GM21526 (cell line): ENCODE measurements around the gene MAPT.

Experiments
- ATAC-seq: cut with Tn5 transposase; IDR thresholded peaks from one replicate; pipeline ENCODE4 v1.9.1; 2021; ENCODE audit warnings: moderate library complexity; ENCODE audit not compliant: unreplicated experiment, low FRiP score

MAPT gene

GRCh38 chr17:46025060-46025459 lies 130.7 kb downstream of the MAPT start:
- no peak for ATAC-seq

- ATAC-seq = no peak
These were observed 131.3 kb downstream of the MAPT start for GRCh38 chr17:46025510-46026165.

GRCh38 chr17:46026166-46027047 lies 132.1 kb downstream of the MAPT start:
- no peak for ATAC-seq

DNA sequence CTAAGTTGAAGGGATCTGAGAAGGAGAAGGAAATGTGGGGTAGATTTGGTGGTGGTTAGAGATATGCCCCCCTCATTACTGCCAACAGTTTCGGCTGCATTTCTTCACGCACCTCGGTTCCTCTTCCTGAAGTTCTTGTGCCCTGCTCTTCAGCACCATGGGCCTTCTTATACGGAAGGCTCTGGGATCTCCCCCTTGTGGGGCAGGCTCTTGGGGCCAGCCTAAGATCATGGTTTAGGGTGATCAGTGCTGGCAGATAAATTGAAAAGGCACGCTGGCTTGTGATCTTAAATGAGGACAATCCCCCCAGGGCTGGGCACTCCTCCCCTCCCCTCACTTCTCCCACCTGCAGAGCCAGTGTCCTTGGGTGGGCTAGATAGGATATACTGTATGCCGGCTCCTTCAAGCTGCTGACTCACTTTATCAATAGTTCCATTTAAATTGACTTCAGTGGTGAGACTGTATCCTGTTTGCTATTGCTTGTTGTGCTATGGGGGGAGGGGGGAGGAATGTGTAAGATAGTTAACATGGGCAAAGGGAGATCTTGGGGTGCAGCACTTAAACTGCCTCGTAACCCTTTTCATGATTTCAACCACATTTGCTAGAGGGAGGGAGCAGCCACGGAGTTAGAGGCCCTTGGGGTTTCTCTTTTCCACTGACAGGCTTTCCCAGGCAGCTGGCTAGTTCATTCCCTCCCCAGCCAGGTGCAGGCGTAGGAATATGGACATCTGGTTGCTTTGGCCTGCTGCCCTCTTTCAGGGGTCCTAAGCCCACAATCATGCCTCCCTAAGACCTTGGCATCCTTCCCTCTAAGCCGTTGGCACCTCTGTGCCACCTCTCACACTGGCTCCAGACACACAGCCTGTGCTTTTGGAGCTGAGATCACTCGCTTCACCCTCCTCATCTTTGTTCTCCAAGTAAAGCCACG lies 133.0 kb downstream of the MAPT start:
- no peak for ATAC-seq

DNA sequence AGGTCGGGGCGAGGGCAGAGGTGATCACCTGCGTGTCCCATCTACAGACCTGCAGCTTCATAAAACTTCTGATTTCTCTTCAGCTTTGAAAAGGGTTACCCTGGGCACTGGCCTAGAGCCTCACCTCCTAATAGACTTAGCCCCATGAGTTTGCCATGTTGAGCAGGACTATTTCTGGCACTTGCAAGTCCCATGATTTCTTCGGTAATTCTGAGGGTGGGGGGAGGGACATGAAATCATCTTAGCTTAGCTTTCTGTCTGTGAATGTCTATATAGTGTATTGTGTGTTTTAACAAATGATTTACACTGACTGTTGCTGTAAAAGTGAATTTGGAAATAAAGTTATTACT lies 133.6 kb downstream of the MAPT start:
- no peak for ATAC-seq

- ATAC-seq = no peak
These were observed 134.0 kb downstream of the MAPT start for GRCh38 chr17:46028374-46028773.

DNA sequence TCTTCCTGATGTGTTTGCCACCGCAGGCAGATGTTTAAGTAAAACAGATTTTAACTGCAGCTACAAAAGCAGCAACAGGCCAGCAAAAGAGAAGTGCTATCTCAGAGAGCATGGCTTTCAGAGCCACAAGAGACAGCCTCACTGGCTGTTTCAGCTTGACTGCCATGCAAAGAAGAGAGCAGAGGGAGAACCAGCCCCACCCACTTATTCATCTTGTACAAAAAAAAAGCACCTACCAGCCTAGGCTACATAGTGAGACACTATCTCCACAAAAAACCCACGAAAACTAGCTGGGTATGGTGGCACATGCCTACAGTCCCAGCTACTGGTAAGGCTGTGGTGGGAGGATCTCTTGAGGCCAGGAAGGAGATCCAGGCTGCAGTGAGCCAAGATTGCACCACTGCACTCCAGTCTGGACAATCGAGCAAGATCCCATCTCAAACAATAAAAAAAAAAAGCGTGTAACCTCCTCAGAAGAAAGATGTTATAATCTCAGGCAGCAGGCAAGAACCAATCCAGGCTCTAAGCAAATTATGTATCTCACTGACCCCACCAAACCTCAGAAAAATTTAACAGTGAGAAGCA lies 134.7 kb downstream of the MAPT start:
- ATAC-seq = no peak

GRCh38 chr17:46029627-46030026 lies 135.3 kb downstream of the MAPT start:
- no peak for ATAC-seq

GRCh38 chr17:46030752-46031151 lies 136.4 kb downstream of the MAPT start:
- no peak for ATAC-seq

DNA sequence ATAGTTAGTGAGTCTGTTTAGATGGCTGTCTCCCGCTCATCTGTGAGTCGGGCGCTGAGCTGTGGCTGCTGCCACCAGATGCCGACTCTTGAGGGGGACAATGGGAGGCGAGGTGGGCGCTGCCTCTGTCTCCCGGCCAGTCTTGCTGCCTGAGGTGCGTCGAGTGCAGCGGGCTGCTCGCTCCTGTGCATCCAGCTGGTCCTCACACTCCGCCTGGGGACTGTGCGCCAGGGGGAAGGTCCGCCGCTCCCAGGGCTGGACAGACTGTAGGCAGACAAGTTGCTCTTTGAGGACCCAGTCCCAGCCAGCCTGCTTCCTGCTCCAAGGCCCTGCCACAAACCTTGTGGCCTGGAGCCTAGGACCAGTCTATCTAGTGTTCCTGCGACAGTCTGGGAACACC lies 137.1 kb downstream of the MAPT start:
- no peak for ATAC-seq

GRCh38 chr17:46031920-46032319 lies 137.6 kb downstream of the MAPT start:
- no peak for ATAC-seq

DNA sequence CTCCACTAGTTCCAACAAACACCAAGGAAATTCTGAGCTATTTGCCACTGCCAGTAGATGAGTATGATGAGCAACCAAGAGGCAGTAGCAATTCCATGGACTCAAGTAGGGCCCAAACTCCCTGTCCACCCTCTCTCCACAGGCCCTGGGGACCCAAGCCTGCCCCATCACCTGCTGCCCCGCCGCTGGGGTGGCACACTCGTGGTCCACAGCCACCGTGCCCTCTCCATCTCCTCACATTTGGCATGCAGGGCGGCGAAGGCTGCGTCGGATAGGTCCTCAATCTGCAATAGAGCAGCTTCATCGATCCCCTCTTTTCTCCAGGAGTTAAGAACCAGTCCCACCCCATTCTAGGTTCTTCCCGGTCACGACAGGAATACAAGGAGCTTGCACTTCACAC lies 138.6 kb downstream of the MAPT start:
- no peak for ATAC-seq

DNA sequence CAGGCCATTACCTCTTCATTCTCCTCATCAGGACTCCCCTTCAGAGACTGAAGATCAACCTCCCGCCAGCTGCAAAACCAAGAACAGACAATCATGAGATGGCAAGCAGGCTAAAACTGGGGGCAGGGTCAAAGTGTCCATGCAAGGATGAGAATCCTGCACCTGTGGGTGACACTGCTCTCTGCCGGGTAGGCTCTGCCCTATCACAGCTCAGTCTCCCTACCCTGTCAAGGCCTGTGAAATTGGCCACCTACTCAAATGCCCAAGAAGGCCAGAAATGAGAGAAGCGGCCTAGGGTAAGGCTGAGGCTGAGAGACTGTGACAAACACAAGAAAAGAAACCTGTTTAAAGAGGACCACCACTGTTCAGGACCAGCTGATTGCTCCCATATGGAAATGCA lies 139.0 kb downstream of the MAPT start:
- ATAC-seq = no peak

GRCh38 chr17:46035112-46035818 lies 140.9 kb downstream of the MAPT start:
- ATAC-seq = no peak

DNA sequence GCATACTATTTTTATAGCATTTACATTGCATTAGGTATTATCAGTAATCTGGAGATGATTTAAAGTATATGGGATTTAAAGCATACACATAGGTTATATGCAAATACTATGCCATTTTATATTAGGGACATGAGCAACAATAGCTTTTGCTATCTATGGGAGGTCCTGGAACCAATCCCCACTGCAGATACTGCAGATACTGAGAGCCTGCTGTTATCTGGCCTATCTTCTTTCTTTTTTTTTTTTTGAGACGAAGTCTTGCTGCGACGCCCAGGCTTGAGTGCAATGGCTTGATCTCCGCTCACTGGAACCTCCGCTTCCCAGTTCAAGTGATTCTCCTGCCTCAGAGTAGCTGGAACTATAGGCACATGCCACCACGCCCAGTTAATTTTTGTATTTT lies 142.1 kb downstream of the MAPT start:
- ATAC-seq = no peak

- no peak for ATAC-seq
These were observed 143.4 kb downstream of the MAPT start for GRCh38 chr17:46037722-46038255.

- no peak for ATAC-seq
These were observed 144.1 kb downstream of the MAPT start for GRCh38 chr17:46038414-46038813.

DNA sequence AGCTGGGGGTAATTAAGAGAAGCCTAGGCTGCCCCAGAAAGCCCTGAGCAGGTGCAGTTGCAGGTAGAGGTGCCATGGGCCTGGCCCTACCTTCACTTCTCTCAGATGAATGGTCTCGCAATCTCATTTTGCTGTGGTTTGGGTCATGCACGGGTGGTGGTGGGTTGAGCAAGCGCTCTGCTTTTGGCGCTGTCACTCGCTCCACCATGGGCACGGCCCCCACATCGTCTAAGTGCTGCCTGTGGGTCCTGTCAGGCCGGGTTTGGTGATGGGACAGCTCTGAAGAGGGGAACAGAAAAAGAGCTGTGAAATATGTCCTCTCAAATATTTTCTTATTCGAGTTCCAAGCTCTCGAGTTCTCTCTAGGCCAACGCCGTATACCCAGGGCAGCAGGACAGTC lies 144.6 kb downstream of the MAPT start:
- no peak for ATAC-seq

GRCh38 chr17:46039592-46040186 lies 145.3 kb downstream of the MAPT start:
- ATAC-seq = no peak
